ENCODE measurements around the gene FBLN2.

DNA sequence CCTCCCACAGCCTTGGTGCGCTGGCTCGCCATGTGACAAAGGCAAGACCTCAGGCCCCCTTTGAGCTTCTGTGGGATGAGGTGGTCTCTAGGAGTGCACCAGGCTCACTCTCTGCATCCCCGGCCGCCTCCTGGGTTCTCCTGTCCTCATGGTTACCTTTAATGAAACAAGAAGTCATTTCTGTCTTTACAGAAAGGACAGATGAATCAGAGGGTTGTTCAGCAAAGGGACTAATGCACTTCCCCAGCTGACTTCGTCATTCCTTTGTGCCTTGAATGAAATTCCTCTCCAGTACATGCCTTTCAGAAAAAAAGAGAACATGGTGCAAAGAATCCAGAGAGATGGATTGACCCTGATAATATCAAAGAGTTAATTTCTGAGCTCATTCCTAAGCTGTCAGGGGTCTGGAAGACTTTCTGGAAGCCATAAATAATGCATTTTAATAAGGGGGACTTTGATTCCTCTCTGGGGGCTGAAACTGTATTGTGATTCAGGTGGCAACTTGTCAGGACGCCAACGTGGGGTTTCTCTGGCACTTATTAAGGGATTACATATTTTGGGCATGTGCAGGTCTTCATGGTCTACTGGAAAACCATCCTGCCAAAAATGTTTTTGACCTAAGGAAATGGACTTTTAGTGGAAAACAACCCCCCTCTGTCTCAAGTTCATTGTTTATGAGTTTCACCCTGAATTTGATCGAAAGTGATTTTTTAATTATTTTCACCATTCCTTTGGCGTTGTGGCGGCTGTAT is 122.7 kb downstream of the FBLN2 start:
- TF ChIP-seq EZH2 (IDR thresholded peaks at IDR 0.05) (no peak), SIN3A (IDR thresholded peaks at IDR 0.05; ENCODE audit: low read depth) (no peak), FOSL1 (IDR thresholded peaks at IDR 0.05; ENCODE audit: low read depth) (no peak), ZFX (IDR thresholded peaks at IDR 0.05) (no peak), ZNF274 (IDR thresholded peaks at IDR 0.05; ENCODE audit: low read depth, low read length) (no peak), POLR2A (IDR thresholded peaks at IDR 0.05; ENCODE audit: borderline replicate concordance, extremely low read depth, insufficient read depth, insufficient read length) (no peak), TCF7L2 (IDR thresholded peaks at IDR 0.05; ENCODE audit: borderline replicate concordance, extremely low read depth, insufficient read depth, insufficient read length) (no peak), POLR2AphosphoS5 (IDR thresholded peaks at IDR 0.05; ENCODE audit: low read depth, low read length) (no peak), CBX3 (IDR thresholded peaks at IDR 0.05; ENCODE audit: low read depth) (no peak), MAX (IDR thresholded peaks at IDR 0.05) (no peak), EZH2phosphoT487 (IDR thresholded peaks at IDR 0.05; ENCODE audit: borderline replicate concordance) (no peak)
- TF ChIP-seq, protein P1, sequence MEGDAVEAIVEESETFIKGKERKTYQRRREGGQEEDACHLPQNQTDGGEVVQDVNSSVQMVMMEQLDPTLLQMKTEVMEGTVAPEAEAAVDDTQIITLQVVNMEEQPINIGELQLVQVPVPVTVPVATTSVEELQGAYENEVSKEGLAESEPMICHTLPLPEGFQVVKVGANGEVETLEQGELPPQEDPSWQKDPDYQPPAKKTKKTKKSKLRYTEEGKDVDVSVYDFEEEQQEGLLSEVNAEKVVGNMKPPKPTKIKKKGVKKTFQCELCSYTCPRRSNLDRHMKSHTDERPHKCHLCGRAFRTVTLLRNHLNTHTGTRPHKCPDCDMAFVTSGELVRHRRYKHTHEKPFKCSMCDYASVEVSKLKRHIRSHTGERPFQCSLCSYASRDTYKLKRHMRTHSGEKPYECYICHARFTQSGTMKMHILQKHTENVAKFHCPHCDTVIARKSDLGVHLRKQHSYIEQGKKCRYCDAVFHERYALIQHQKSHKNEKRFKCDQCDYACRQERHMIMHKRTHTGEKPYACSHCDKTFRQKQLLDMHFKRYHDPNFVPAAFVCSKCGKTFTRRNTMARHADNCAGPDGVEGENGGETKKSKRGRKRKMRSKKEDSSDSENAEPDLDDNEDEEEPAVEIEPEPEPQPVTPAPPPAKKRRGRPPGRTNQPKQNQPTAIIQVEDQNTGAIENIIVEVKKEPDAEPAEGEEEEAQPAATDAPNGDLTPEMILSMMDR (IDR thresholded peaks at IDR 0.05 in 2 of 3, conservative IDR thresholded peaks at IDR 0.05 in 1 of 3; ENCODE audit: borderline replicate concordance in 1 of 3, insufficient read depth in 1 of 3, low read depth in 2 of 3, low read length in 2 of 3), result no peak
- TF ChIP-seq, protein P2, sequence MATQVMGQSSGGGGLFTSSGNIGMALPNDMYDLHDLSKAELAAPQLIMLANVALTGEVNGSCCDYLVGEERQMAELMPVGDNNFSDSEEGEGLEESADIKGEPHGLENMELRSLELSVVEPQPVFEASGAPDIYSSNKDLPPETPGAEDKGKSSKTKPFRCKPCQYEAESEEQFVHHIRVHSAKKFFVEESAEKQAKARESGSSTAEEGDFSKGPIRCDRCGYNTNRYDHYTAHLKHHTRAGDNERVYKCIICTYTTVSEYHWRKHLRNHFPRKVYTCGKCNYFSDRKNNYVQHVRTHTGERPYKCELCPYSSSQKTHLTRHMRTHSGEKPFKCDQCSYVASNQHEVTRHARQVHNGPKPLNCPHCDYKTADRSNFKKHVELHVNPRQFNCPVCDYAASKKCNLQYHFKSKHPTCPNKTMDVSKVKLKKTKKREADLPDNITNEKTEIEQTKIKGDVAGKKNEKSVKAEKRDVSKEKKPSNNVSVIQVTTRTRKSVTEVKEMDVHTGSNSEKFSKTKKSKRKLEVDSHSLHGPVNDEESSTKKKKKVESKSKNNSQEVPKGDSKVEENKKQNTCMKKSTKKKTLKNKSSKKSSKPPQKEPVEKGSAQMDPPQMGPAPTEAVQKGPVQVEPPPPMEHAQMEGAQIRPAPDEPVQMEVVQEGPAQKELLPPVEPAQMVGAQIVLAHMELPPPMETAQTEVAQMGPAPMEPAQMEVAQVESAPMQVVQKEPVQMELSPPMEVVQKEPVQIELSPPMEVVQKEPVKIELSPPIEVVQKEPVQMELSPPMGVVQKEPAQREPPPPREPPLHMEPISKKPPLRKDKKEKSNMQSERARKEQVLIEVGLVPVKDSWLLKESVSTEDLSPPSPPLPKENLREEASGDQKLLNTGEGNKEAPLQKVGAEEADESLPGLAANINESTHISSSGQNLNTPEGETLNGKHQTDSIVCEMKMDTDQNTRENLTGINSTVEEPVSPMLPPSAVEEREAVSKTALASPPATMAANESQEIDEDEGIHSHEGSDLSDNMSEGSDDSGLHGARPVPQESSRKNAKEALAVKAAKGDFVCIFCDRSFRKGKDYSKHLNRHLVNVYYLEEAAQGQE (IDR thresholded peaks at IDR 0.05; ENCODE audit: low read depth), result no peak

Data from HCT116 (cell line).